ENCODE measurements around the gene UBTD2.

- no peak for TF ChIP-seq CTCF (IDR thresholded peaks at IDR 0.05 in 4 of 5, conservative IDR thresholded peaks at IDR 0.05 in 1 of 5)
- TF ChIP-seq POLR2A (IDR thresholded peaks at IDR 0.05): no peak
Measured at GRCh38 chr5:172238334-172238733, 45.2 kb downstream of the UBTD2 start.

All from gastrocnemius medialis (tissue), 4 donors.